HepG2 (cell line): Measurements from ENCODE around the gene NYNRIN. TPM values are rescaled to one million over a fixed set of nuclear protein-coding genes. Genes with fewer than 3 reads are reported as not detected.

ENCODE experiments used
- BCL6 ChIP-seq: IDR thresholded peaks from 2 replicates; pipeline ENCODE4 v1.6.1; 2016; ENCODE audit warnings: missing genetic modification reagents, missing compliant biosample characterization
- KDM1A ChIP-seq: IDR thresholded peaks from 2 replicates; pipeline ENCODE4 v1.6.1; 2016; ENCODE audit warnings: missing compliant biosample characterization
- MEIS1 ChIP-seq: sonication (generic); formaldehyde crosslinking; IDR thresholded peaks from 2 replicates; pipeline ENCODE4 v1.9.0; 2021; ENCODE audit warnings: mild to moderate bottlenecking, missing genetic modification reagents, moderate library complexity, borderline replicate concordance
- RAD21 ChIP-seq: fragments of 450-650 bp; formaldehyde crosslinking; IDR thresholded peaks from 2 replicates; pipeline ENCODE4 v1.5.0; 2020; ENCODE audit warnings: mild to moderate bottlenecking
- RBAK ChIP-seq: sonication (generic); formaldehyde crosslinking; IDR thresholded peaks from 2 replicates; pipeline ENCODE4 v1.5.1; 2020; ENCODE audit warnings: mild to moderate bottlenecking, missing genetic modification reagents
- SMAD9 ChIP-seq: sonication (generic); formaldehyde crosslinking; IDR thresholded peaks from 2 replicates; pipeline ENCODE4 v1.5.1; 2020; ENCODE audit warnings: mild to moderate bottlenecking, missing genetic modification reagents
- SRSF4 ChIP-seq: fragments of 200-400 bp; formaldehyde crosslinking; IDR thresholded peaks from one replicate; pipeline ENCODE4 v1.6.1; 2018; ENCODE audit warnings: mild to moderate bottlenecking, low read depth, low read length, moderate library complexity; ENCODE audit not compliant: poor library complexity, severe bottlenecking
- ZMYM2 ChIP-seq: sonication (generic); formaldehyde crosslinking; IDR thresholded peaks from 2 replicates; pipeline ENCODE4 v1.8.0; 2022; ENCODE audit warnings: mild to moderate bottlenecking, missing genetic modification reagents
- ZMYM4 ChIP-seq: sonication (generic); formaldehyde crosslinking; IDR thresholded peaks from 2 replicates; pipeline ENCODE4 v1.8.1; 2023; ENCODE audit warnings: mild to moderate bottlenecking, missing genetic modification reagents
- ZNF234 ChIP-seq: sonication (generic); formaldehyde crosslinking; conservative IDR thresholded peaks from 2 replicates; pipeline ENCODE4 v1.5.1; 2020; ENCODE audit warnings: mild to moderate bottlenecking, missing genetic modification reagents
- ZNF672 ChIP-seq: sonication (generic); formaldehyde crosslinking; IDR thresholded peaks from 2 replicates; pipeline ENCODE4 v1.8.1; 2022; ENCODE audit warnings: missing genetic modification reagents
- polyA plus RNA-seq, 8 experiments: library from polyadenylated mRNA; depleted of rRNA in 3 of 8; stranded (reverse) in 7 of 8; unstranded in 1 of 8; fragments of >200 nt; fragmentation: Illumina TruSeq in 4 of 8; extraction: Trizol in 4 of 8; gene quantifications; 2 replicates each; pipeline versions ENCODE4 v1.2.1 to v1.2.3, GENCODE V29; 2011 to 2016; ENCODE audit warnings: low read depth in 4 of 8, missing spikeins in 1 of 8, mixed read lengths in 1 of 8; ENCODE audit not compliant: insufficient read depth in 1 of 8
- total RNA-seq, 5 experiments: library from RNA; depleted of rRNA; stranded (reverse); fragments of >200 nt; fragmentation: Illumina TruSeq; extraction: Trizol; gene quantifications; 2 replicates each; pipeline ENCODE4 v1.2.3, GENCODE V29; 2016; ENCODE audit warnings: low read depth in 1 of 5
- TF ChIP-seq, protein P1 (sequence below): sonication (generic); formaldehyde crosslinking; IDR thresholded peaks from 2 replicates; pipeline ENCODE4 v1.4.0; 2020; ENCODE audit warnings: mild to moderate bottlenecking, low read depth, missing genetic modification reagents
- TF ChIP-seq, protein P2 (sequence below): IDR thresholded peaks from 2 replicates; pipeline ENCODE4 v1.6.1; 2016; ENCODE audit warnings: missing biosample characterization, missing genetic modification reagents, low read depth
- TF ChIP-seq, protein P3 (sequence below): sonication (generic); formaldehyde crosslinking; IDR thresholded peaks from 2 replicates; pipeline ENCODE4 v1.5.0; 2020; ENCODE audit warnings: mild to moderate bottlenecking, missing genetic modification reagents
- TF ChIP-seq, protein P4 (sequence below): sonication (generic); formaldehyde crosslinking; IDR thresholded peaks from 2 replicates; pipeline ENCODE4 v1.5.1; 2020; ENCODE audit warnings: mild to moderate bottlenecking, missing genetic modification reagents, borderline replicate concordance
- TF ChIP-seq, protein P5 (sequence below): IDR thresholded peaks from 2 replicates; pipeline ENCODE4 v1.6.1; 2016; ENCODE audit warnings: mild to moderate bottlenecking

The NYNRIN gene
- total and polyA plus RNA-seq, 2 of the 13 experiments (the other 11 are each of a cell fraction or from before 2014, with no cell fraction given), result 0.63 to 1.1 TPM

DNA sequence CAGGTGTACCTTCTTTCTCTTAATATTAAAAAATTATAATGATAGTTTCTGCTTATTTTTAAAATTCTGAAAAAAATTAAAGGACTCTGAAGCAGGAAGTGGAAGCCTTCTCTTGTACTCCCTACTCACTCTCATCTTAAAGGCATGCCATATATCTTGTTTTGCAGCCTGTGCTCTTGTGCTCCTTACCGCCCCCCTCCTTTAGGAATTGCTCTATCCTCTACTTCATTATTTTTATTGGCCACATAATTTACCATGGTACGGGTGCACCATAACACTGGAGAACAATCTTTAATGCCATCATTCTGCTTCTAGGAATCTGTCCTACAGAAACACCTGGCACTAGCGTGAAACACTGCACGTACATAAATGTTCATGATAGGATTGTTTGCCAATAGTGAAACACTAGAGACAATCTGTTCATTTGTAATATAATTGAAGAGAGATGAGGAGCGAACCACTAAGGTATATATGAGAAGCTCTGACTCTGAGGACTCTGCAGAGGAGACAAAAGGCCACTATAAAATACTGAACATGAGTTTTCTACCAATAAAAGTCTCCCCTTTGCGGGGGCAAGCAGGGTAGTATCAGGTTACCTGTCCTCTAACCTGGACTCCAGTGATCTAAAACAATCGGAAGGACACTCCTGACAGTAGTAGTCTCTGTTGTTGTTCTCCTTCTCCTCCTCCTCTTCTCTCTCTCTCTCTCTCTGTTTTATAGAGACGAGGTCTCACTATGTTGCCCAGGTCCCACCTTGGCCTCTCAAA, 6.3 kb upstream of the NYNRIN start (continued):
- TF ChIP-seq, protein P1, sequence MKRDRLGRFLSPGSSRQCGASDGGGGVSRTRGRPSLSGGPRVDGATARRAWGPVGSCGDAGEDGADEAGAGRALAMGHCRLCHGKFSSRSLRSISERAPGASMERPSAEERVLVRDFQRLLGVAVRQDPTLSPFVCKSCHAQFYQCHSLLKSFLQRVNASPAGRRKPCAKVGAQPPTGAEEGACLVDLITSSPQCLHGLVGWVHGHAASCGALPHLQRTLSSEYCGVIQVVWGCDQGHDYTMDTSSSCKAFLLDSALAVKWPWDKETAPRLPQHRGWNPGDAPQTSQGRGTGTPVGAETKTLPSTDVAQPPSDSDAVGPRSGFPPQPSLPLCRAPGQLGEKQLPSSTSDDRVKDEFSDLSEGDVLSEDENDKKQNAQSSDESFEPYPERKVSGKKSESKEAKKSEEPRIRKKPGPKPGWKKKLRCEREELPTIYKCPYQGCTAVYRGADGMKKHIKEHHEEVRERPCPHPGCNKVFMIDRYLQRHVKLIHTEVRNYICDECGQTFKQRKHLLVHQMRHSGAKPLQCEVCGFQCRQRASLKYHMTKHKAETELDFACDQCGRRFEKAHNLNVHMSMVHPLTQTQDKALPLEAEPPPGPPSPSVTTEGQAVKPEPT, result no peak
- TF ChIP-seq ZNF672 (no peak), ZMYM4 (CRISPR knock-in tag) (peak; percentile 24; the same call in 1 of the 2 replicates), SMAD9 (CRISPR knock-in tag) (no peak), MEIS1 (CRISPR knock-in tag) (no peak), RBAK (CRISPR knock-in tag) (no peak), ZNF234 (no peak), RAD21 (CRISPR knock-in tag) (no peak), BCL6 (0 out of 2 replicates have a peak, but pooled peaks have one; percentile 6), ZMYM2 (CRISPR knock-in tag) (0 out of 2 replicates have a peak, but pooled peaks have one; percentile 29), SRSF4 (no peak), KDM1A (CRISPR knock-in tag) (no peak)
- TF ChIP-seq, protein P2, sequence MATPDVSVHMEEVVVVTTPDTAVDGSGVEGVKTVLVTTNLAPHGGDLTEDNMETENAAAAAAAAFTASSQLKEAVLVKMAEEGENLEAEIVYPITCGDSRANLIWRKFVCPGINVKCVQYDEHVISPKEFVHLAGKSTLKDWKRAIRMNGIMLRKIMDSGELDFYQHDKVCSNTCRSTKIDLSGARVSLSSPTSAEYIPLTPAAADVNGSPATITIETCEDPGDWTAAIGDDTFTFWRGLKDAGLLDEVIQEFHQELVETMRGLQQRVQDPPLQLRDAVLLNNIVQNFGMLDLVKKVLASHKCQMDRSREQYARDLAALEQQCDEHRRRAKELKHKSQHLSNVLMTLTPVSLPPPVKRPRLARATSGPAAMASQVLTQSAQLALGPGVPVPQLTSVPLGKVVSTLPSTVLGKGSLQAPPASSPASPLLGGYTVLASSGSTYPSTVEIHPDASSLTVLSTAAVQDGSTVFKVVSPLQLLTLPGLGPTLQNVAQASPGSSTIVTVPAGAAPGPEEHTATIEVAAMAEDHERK (CRISPR knock-in tag), result no peak
- TF ChIP-seq, protein P3, sequence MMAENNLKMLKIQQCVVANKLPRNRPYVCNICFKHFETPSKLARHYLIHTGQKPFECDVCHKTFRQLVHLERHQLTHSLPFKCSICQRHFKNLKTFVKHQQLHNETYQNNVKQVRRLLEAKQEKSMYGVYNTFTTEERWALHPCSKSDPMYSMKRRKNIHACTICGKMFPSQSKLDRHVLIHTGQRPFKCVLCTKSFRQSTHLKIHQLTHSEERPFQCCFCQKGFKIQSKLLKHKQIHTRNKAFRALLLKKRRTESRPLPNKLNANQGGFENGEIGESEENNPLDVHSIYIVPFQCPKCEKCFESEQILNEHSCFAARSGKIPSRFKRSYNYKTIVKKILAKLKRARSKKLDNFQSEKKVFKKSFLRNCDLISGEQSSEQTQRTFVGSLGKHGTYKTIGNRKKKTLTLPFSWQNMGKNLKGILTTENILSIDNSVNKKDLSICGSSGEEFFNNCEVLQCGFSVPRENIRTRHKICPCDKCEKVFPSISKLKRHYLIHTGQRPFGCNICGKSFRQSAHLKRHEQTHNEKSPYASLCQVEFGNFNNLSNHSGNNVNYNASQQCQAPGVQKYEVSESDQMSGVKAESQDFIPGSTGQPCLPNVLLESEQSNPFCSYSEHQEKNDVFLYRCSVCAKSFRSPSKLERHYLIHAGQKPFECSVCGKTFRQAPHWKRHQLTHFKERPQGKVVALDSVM, result no peak
- TF ChIP-seq, protein P4, sequence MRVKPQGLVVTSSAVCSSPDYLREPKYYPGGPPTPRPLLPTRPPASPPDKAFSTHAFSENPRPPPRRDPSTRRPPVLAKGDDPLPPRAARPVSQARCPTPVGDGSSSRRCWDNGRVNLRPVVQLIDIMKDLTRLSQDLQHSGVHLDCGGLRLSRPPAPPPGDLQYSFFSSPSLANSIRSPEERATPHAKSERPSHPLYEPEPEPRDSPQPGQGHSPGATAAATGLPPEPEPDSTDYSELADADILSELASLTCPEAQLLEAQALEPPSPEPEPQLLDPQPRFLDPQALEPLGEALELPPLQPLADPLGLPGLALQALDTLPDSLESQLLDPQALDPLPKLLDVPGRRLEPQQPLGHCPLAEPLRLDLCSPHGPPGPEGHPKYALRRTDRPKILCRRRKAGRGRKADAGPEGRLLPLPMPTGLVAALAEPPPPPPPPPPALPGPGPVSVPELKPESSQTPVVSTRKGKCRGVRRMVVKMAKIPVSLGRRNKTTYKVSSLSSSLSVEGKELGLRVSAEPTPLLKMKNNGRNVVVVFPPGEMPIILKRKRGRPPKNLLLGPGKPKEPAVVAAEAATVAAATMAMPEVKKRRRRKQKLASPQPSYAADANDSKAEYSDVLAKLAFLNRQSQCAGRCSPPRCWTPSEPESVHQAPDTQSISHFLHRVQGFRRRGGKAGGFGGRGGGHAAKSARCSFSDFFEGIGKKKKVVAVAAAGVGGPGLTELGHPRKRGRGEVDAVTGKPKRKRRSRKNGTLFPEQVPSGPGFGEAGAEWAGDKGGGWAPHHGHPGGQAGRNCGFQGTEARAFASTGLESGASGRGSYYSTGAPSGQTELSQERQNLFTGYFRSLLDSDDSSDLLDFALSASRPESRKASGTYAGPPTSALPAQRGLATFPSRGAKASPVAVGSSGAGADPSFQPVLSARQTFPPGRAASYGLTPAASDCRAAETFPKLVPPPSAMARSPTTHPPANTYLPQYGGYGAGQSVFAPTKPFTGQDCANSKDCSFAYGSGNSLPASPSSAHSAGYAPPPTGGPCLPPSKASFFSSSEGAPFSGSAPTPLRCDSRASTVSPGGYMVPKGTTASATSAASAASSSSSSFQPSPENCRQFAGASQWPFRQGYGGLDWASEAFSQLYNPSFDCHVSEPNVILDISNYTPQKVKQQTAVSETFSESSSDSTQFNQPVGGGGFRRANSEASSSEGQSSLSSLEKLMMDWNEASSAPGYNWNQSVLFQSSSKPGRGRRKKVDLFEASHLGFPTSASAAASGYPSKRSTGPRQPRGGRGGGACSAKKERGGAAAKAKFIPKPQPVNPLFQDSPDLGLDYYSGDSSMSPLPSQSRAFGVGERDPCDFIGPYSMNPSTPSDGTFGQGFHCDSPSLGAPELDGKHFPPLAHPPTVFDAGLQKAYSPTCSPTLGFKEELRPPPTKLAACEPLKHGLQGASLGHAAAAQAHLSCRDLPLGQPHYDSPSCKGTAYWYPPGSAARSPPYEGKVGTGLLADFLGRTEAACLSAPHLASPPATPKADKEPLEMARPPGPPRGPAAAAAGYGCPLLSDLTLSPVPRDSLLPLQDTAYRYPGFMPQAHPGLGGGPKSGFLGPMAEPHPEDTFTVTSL (CRISPR knock-in tag), result 0 out of 2 replicates have a peak, but pooled peaks have one; percentile 22
- TF ChIP-seq, protein P5, sequence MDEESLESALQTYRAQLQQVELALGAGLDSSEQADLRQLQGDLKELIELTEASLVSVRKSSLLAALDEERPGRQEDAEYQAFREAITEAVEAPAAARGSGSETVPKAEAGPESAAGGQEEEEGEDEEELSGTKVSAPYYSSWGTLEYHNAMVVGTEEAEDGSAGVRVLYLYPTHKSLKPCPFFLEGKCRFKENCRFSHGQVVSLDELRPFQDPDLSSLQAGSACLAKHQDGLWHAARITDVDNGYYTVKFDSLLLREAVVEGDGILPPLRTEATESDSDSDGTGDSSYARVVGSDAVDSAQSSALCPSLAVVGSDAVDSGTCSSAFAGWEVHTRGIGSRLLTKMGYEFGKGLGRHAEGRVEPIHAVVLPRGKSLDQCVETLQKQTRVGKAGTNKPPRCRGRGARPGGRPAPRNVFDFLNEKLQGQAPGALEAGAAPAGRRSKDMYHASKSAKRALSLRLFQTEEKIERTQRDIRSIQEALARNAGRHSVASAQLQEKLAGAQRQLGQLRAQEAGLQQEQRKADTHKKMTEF (CRISPR knock-in tag), result no peak
